Breast epithelium (tissue), 3 donors: ENCODE data around the gene PEMT.

ENCODE experiments used
- CTCF ChIP-seq, 3 donors: fragments of 450-650 bp; IDR thresholded peaks; one replicate each; pipeline ENCODE4 v1.5.1; 2016 to 2017; ENCODE audit warnings: antibody characterized with exemption in 3 of 3, mild to moderate bottlenecking in 3 of 3, moderate library complexity in 3 of 3
- POLR2A ChIP-seq: fragments of 450-650 bp; IDR thresholded peaks from one replicate; pipeline ENCODE4 v1.6.1; 2016; ENCODE audit warnings: antibody characterized with exemption, mild to moderate bottlenecking, moderate library complexity
- POLR2AphosphoS5 ChIP-seq, 3 donors: sonication (generic); formaldehyde crosslinking; IDR thresholded peaks; one replicate each; pipeline ENCODE4 v1.6.1; 2017; ENCODE audit warnings: antibody characterized with exemption in 3 of 3

- TF ChIP-seq CTCF (IDR thresholded peaks at IDR 0.05): no peak
- TF ChIP-seq POLR2A: no peak
- TF ChIP-seq POLR2AphosphoS5 (IDR thresholded peaks at IDR 0.05): no peak
Measured at GRCh38 chr17:17595755-17596154, 4.2 kb upstream of the PEMT start.
